HG03097 (cell line): ENCODE data around the gene NTSR1.

Source experiments
- ATAC-seq: cut with Tn5 transposase; IDR thresholded peaks from one replicate; pipeline ENCODE4 v1.9.1; 2021; ENCODE audit not compliant: unreplicated experiment, low FRiP score

Gene NTSR1

DNA sequence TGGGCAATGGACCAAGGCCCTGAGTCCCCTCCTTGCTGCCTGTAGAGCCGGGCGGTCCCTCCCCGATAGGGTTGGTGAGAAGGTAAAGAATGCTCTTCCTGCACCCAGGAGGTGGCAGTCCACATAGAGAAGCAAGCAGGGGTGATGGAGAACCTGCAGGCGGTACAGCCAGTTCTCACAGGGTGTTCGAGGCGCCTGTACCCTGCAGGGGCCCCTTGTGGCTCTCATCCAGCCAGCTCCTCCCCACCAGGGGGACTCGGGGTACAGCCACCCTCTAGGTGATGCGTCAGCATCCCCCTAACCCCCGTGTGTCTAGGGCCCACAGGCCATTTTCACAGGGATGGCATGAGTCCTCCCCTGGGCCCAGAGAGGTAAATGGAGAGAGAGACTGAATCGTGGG is 103.1 kb downstream of the NTSR1 start:
- no peak for ATAC-seq
